ENCODE measurements around the gene TMEM150A.

Gene TMEM150A

DNA sequence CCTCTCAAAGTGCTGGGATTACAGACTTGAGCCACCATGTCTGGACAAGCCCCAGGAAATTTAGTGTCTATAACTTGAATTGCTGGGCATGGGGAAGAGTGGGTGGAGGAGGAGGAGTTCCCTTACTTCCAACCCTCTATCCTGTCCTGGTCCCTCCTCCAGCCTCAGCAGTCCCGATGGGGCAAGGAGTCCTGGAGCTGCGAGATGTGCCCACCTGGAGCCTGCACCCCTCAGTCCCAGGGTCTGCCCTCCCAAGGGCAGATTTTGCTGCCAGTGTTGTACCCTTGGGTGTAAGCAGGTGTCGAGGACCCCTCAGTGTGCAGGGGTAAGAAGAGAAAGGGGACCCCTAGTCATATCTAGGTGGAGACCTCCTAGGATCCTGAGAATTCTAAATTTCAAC lies 22.3 kb downstream of the TMEM150A start:
- DNase-seq (ENCODE audit: extremely low read depth, low read depth), result no peak
- TF ChIP-seq, protein P1, sequence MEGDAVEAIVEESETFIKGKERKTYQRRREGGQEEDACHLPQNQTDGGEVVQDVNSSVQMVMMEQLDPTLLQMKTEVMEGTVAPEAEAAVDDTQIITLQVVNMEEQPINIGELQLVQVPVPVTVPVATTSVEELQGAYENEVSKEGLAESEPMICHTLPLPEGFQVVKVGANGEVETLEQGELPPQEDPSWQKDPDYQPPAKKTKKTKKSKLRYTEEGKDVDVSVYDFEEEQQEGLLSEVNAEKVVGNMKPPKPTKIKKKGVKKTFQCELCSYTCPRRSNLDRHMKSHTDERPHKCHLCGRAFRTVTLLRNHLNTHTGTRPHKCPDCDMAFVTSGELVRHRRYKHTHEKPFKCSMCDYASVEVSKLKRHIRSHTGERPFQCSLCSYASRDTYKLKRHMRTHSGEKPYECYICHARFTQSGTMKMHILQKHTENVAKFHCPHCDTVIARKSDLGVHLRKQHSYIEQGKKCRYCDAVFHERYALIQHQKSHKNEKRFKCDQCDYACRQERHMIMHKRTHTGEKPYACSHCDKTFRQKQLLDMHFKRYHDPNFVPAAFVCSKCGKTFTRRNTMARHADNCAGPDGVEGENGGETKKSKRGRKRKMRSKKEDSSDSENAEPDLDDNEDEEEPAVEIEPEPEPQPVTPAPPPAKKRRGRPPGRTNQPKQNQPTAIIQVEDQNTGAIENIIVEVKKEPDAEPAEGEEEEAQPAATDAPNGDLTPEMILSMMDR (IDR thresholded peaks at IDR 0.05; ENCODE audit: low read depth, low read length, missing control alignments), result no peak
- H3K4me3 ChIP-seq (replicated peaks; ENCODE audit: low read depth, low read length), result no peak overlapping the region

DNA sequence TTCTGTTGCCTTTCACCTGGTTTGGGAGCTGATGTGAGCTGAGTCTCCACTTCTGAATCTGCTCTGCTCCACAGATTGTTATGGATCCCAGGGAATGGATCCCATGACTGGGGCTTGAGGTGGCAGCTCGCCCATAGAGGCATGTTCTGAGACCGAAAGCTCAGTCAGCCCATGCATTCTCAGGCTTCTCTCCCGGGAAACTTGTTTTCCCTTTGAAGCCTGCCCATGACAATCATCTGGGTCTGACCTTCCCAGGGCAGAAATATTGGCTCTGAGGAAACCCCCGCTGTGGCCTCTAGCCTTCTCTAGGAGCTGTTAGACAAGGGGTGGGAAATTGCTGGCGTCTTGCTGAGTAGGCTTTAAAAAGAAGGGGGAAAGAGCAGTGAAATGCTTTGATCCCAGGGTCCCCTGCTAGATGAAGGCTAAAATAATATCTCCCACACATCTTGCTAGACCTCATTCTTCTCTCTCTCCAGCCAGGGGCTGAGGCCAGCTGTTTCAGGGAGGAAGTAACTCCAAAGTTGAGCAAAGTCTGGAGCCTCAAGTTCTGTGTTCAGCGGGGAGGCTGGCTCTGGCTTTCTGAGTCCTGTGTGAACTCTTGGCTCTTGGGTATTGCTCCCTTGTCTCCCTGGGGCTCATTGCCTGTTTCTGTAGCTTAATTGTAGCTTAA lies 23.1 kb downstream of the TMEM150A start:
- TF ChIP-seq, protein P1 (IDR thresholded peaks at IDR 0.05; ENCODE audit: low read depth, low read length, missing control alignments), result no peak
- H3K4me3 ChIP-seq (replicated peaks; ENCODE audit: low read depth, low read length), result no peak overlapping the region
- DNase-seq (ENCODE audit: extremely low read depth, low read depth), result no peak

DNA sequence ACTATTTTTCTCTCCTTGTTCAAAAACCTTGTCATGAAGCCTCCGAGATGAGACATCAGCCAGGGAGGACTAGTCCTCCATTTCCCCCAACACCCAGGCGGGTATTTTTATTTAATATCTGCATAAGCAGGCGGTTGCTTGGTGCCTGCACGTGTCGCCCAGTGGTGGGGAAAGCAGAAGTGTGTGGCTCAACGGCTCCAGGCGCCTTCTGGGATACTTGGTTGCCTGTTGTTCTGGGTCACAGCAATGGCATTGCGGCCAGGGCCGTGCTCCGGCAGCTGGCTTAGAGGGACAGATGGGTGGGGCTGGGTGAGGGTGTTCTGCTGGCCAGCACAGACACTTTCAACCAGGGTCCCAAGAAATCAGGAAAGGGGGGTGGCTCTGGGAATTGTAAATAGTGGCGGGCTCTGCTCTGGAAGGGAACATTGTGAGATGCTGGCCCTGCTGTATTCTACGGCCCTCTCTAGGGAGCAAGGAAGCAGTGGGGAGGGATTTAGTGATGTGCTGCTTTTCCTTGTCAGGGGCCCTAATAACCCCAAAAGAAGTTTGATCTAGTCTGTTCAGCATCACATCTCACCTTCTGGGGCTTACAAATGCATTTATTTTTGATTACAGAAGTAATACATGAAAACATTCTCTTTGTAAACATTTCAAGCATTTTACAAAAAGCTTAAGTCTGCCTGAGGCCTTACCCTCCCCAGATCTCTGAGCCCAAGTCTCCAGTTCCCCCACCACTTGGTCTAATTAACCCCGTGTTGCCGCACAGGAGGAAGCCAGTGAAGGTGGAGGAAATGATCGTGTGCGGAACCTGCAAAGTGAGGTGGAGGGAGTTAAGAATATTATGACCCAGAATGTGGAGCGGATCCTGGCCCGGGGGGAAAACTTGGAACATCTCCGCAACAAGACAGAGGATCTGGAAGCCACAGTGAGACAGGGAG lies 24.0 kb downstream of the TMEM150A start:
- TF ChIP-seq, protein P1 (IDR thresholded peaks at IDR 0.05; ENCODE audit: low read depth, low read length, missing control alignments), result no peak
- no peak overlapping the region for H3K4me3 ChIP-seq (replicated peaks; ENCODE audit: low read depth, low read length)
- no peak for DNase-seq (ENCODE audit: extremely low read depth, low read depth)

DNA sequence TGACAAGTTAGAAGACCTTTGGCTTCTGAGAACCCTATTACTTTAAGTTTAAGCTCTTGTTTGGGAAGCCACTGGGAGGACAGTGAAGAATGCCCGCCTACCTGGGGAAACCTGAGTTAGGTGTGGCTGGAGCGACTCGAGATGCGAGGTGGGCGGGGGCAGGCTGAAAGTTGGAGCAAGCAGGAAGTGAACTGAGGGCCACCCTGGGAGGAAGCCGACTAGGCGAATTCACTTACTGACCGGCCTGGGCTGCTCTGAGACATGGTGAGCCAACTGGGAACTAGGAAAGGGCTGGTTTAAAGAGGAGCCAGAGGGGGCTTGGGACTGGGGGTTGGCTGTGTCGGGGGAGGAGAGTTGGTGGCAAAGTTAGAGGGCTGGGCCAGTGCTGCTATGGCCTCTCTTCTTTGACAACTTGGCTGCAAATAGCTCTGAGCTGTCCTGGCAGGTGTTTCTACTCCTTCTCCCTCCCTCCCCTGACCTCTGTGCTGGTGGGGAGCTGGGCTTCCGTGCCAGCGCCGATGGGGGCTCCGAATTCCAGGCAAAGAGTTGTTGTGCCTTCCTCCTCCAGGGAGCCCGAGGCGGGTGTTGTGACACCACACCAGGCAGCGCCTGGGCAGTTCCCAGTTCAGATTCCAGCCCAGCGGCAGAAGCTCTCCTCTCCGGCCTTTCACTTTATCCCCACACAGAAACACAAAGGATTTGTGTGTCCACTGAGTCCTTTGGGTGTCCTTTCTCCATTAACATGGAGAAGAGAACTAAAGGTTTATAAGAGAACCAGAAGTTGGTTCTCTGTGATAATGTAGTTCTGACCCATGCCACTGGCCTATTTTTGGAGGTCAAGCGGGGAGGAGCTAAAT lies 24.9 kb downstream of the TMEM150A start, which contains the start of gene VAMP8:
TSS of gene VAMP8 (plus strand) at position 201 of the 857 bp plus-strand sequence. CDS start at position 262, 61 bp downstream.
- TF ChIP-seq, protein P1 (IDR thresholded peaks at IDR 0.05; ENCODE audit: low read depth, low read length, missing control alignments), result no peak
- no peak for DNase-seq (ENCODE audit: extremely low read depth, low read depth)
- no peak within 1 kb of the TSS for H3K4me3 ChIP-seq (replicated peaks; ENCODE audit: low read depth, low read length)

DNA sequence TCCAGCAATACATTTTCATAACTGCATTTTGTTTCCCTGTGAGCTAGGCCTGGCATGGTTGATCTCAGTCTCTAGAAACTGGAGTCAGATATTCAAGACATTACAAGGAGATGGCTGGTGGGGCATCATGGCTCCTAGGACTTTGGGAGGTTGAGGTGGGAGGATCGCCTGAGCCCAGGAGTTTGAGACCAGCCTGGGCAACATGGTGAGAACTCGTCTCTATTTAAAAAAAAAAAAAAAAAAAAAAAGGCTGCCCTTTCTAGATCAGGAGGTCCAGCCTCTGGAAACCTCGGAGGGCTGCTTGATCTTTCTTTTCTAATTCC lies 25.5 kb downstream of the TMEM150A start:
- H3K4me3 ChIP-seq (replicated peaks; ENCODE audit: low read depth, low read length), result no peak overlapping the region
- no peak for DNase-seq (ENCODE audit: extremely low read depth, low read depth)
- TF ChIP-seq, protein P1 (IDR thresholded peaks at IDR 0.05; ENCODE audit: low read depth, low read length, missing control alignments), result no peak

DNA sequence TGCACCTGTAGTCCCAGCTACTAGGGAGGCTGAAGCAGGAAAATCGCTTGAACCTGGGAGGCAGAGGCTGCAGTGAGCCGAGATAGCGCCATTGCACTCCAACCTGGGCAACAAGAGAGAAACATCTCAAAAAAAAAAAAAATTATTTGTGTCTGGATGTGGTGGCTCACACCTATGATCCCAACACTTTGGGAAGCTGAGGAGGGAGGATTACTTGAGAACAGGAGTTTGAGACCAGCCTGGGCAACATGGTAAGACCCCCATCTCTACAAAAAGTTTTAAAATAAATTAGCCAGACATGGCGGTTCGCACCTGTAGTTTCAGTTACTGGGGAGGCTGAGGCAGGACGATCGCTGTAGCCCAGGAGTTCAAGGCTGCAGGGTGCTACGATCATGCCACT lies 26.8 kb downstream of the TMEM150A start:
- TF ChIP-seq, protein P1 (IDR thresholded peaks at IDR 0.05; ENCODE audit: low read depth, low read length, missing control alignments), result no peak
- H3K4me3 ChIP-seq (replicated peaks; ENCODE audit: low read depth, low read length), result no peak overlapping the region
- DNase-seq (ENCODE audit: extremely low read depth, low read depth), result no peak
